RPMI7951 (cell line): ENCODE results near the gene ATP13A2. TPM values are rescaled to one million over a fixed set of nuclear protein-coding genes. Genes with fewer than 3 reads are reported as not detected.

Source experiments
- total RNA-seq: library from RNA; depleted of rRNA; stranded (reverse); fragments of >200 nt; shearing (Covaris generic); gene quantifications from 2 replicates; pipeline ENCODE4 v1.2.3, GENCODE V29; 2014; rRNA removed

ATP13A2 gene
- total RNA-seq, 1 experiment from 2014 or later = 75.0 TPM

Other genes with a start within 250 kb of the ATP13A2 start
- under 0.01 TPM in 1 of 2 replicates, not detected in the other for gene RNU1-2, start 115.9 kb downstream of the ATP13A2 start, total RNA-seq
- gene CROCC, start 90.0 kb downstream of the ATP13A2 start, total RNA-seq = 5.4 and 5.6 TPM in 2 replicates
- 14.5 and 16.9 TPM in 2 replicates for gene MFAP2, start 31.3 kb downstream of the ATP13A2 start, total RNA-seq
- gene SDHB, start 42.1 kb upstream of the ATP13A2 start, total RNA-seq = 284 and 314 TPM in 2 replicates
- gene PADI2, start 107.5 kb upstream of the ATP13A2 start, total RNA-seq = 2.9 and 4.1 TPM in 2 replicates
- gene PADI1, start 193.2 kb upstream of the ATP13A2 start, total RNA-seq = 1.9 and 2.4 TPM in 2 replicates
- 44.9 and 48.8 TPM in 2 replicates for gene PADI3, start 237.2 kb upstream of the ATP13A2 start, total RNA-seq